ENCODE measurements around the gene AMPD2. TPM values are rescaled to one million over a fixed set of nuclear protein-coding genes. Genes with fewer than 3 reads are reported as not detected.

The AMPD2 gene
- total RNA-seq, 1 experiment from 2014 or later = 69.9 TPM

- no peaks in the 10 kb centered on the region for H4K20me1 ChIP-seq (ENCODE audit: insufficient read depth)
- no peak overlapping the region for H3K4me2 ChIP-seq (ENCODE audit: low read length)
- intact Hi-C loops (cut with micrococcal nuclease) = loop anchor here (2.0 kb wide), 1 partner anchor 94 kb away; no protein-coding TSS in a partner anchor
- no peaks in the 10 kb centered on the region for H3K9me3 ChIP-seq (ENCODE audit: control insufficient read depth in 1 of 2, insufficient read depth in 1 of 2, low read depth in 1 of 2, low read length in 2 of 2)
- TF ChIP-seq RAD21 (IDR thresholded peaks at IDR 0.05; ENCODE audit: low read depth) (no peak), SIN3A (IDR thresholded peaks at IDR 0.05; ENCODE audit: low read depth) (no peak), JUND (IDR thresholded peaks at IDR 0.05) (no peak), EZH2phosphoT487 (IDR thresholded peaks at IDR 0.05; ENCODE audit: borderline replicate concordance) (no peak), EGR1 (IDR thresholded peaks at IDR 0.05; ENCODE audit: low read depth) (no peak), CEBPB (IDR thresholded peaks at IDR 0.05; ENCODE audit: low read depth) (no peak), SRF (IDR thresholded peaks at IDR 0.05; ENCODE audit: low read depth) (no peak), ZBTB33 (IDR thresholded peaks at IDR 0.05; ENCODE audit: extremely low read depth, insufficient replicate concordance, low read length) (no peak), EZH2 (IDR thresholded peaks at IDR 0.05) (no peak), ZNF274 (IDR thresholded peaks at IDR 0.05; ENCODE audit: low read depth, low read length) (no peak), POLR2AphosphoS5 (IDR thresholded peaks at IDR 0.05; ENCODE audit: low read depth, low read length) (no peak), POLR2A (IDR thresholded peaks at IDR 0.05; ENCODE audit: borderline replicate concordance, extremely low read depth, insufficient read depth, insufficient read length) (no peak), SP1 (IDR thresholded peaks at IDR 0.05; ENCODE audit: low read depth) (no peak), CBX3 (IDR thresholded peaks at IDR 0.05; ENCODE audit: low read depth) (no peak), MAX (IDR thresholded peaks at IDR 0.05) (no peak), TCF7L2 (IDR thresholded peaks at IDR 0.05; ENCODE audit: borderline replicate concordance, extremely low read depth, insufficient read depth, insufficient read length) (no peak)
- TF ChIP-seq, protein P1, sequence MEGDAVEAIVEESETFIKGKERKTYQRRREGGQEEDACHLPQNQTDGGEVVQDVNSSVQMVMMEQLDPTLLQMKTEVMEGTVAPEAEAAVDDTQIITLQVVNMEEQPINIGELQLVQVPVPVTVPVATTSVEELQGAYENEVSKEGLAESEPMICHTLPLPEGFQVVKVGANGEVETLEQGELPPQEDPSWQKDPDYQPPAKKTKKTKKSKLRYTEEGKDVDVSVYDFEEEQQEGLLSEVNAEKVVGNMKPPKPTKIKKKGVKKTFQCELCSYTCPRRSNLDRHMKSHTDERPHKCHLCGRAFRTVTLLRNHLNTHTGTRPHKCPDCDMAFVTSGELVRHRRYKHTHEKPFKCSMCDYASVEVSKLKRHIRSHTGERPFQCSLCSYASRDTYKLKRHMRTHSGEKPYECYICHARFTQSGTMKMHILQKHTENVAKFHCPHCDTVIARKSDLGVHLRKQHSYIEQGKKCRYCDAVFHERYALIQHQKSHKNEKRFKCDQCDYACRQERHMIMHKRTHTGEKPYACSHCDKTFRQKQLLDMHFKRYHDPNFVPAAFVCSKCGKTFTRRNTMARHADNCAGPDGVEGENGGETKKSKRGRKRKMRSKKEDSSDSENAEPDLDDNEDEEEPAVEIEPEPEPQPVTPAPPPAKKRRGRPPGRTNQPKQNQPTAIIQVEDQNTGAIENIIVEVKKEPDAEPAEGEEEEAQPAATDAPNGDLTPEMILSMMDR (IDR thresholded peaks at IDR 0.05 in 2 of 3, conservative IDR thresholded peaks at IDR 0.05 in 1 of 3; ENCODE audit: borderline replicate concordance in 1 of 3, insufficient read depth in 1 of 3, low read depth in 2 of 3, low read length in 2 of 3) = no peak
- TF ChIP-seq, protein P2, sequence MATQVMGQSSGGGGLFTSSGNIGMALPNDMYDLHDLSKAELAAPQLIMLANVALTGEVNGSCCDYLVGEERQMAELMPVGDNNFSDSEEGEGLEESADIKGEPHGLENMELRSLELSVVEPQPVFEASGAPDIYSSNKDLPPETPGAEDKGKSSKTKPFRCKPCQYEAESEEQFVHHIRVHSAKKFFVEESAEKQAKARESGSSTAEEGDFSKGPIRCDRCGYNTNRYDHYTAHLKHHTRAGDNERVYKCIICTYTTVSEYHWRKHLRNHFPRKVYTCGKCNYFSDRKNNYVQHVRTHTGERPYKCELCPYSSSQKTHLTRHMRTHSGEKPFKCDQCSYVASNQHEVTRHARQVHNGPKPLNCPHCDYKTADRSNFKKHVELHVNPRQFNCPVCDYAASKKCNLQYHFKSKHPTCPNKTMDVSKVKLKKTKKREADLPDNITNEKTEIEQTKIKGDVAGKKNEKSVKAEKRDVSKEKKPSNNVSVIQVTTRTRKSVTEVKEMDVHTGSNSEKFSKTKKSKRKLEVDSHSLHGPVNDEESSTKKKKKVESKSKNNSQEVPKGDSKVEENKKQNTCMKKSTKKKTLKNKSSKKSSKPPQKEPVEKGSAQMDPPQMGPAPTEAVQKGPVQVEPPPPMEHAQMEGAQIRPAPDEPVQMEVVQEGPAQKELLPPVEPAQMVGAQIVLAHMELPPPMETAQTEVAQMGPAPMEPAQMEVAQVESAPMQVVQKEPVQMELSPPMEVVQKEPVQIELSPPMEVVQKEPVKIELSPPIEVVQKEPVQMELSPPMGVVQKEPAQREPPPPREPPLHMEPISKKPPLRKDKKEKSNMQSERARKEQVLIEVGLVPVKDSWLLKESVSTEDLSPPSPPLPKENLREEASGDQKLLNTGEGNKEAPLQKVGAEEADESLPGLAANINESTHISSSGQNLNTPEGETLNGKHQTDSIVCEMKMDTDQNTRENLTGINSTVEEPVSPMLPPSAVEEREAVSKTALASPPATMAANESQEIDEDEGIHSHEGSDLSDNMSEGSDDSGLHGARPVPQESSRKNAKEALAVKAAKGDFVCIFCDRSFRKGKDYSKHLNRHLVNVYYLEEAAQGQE (IDR thresholded peaks at IDR 0.05; ENCODE audit: low read depth) = no peak
- peaks cover 10 to 25% of the 10 kb centered on the region in 2 experiments for H3K4me1 ChIP-seq (ENCODE audit: control insufficient read depth in 1 of 2, insufficient read depth in 2 of 2, low read length in 2 of 2)
- ChIA-PET CTCF (interaction anchor here (1.2 to 4.0 kb wide), 12 partner anchors 8 to 343 kb away, joined by 3 to 73 read pairs (median 20); partner anchors contain the start of genes AHCYL1 and GNAI3), RAD21 (ENCODE audit: low non-redundant PET in 1 of 2, low total read pairs in 2 of 2, uncharacterized antibody in 2 of 2, unreplicated experiment in 2 of 2) (interaction anchor here (1.2 to 2.4 kb wide), 4 partner anchors 9 to 133 kb away, joined by 3 to 8 read pairs (median 8); no protein-coding TSS in a partner anchor), POLR2A (interaction anchor here (1.6 to 1.8 kb wide), 2 partner anchors 95 to 133 kb away, joined by 4 read pairs; no protein-coding TSS in a partner anchor)
- H3K9ac ChIP-seq (ENCODE audit: low read length) = no peak overlapping the region
- H3K79me2 ChIP-seq (ENCODE audit: insufficient read depth, low read length) = no peaks in the 10 kb centered on the region
- no peak overlapping the region for H3K4me3 ChIP-seq (replicated peaks in 1 of 2; ENCODE audit: low read depth in 1 of 2, low read length in 2 of 2)
- no peaks in the 10 kb centered on the region for H3K36me3 ChIP-seq (ENCODE audit: control insufficient read depth in 1 of 2, insufficient read depth in 2 of 2, low read length in 2 of 2)
- BruUV-seq (replicated peaks) = no TSS peak
- DNase-seq (ENCODE audit: low read depth, low spot score) (no peak), ATAC-seq (no peak)
- H3K9me2 ChIP-seq (ENCODE audit: insufficient read depth) = no peaks in the 10 kb centered on the region
- H3K27ac ChIP-seq (ENCODE audit: low read depth, low read length) = no peak overlapping the region
- no peak overlapping the region for H2AFZ ChIP-seq (ENCODE audit: low read depth, low read length, poor library complexity, severe bottlenecking)
- no peaks in the 10 kb centered on the region for H3K27me3 ChIP-seq (ENCODE audit: insufficient read depth, low read length)
These were observed 21.6 kb downstream of the AMPD2 start for GRCh38 chr1:109641078-109641740.
